Fibroblast of skin of right quadriceps (primary cell): Measurements from ENCODE around the gene PEX10.
"Not testable (repeated sequence)": the region's sequence is repeated elsewhere in the genome, so short reads cannot be mapped to it uniquely, and the experiment has no call there.

Experiments
- DNase-seq: peaks from one replicate; pipeline ENCODE4 v3.0.0-alpha.2; 2013

The PEX10 gene

GRCh38 chr1:2443277-2444137 lies 31.1 kb upstream of the PEX10 start:
- no peak for DNase-seq

GRCh38 chr1:2442661-2443060 lies 30.3 kb upstream of the PEX10 start:
- no peak for DNase-seq

- no peak for DNase-seq
Measured at GRCh38 chr1:2441746-2442145, 29.4 kb upstream of the PEX10 start.

GRCh38 chr1:2440346-2440745 lies 28.0 kb upstream of the PEX10 start:
- DNase-seq = not testable (repeated sequence)

GRCh38 chr1:2439369-2439768 lies 27.0 kb upstream of the PEX10 start:
- no peak for DNase-seq

- no peak for DNase-seq
Measured at GRCh38 chr1:2438641-2439040, 26.3 kb upstream of the PEX10 start.

- DNase-seq = no peak
Measured at GRCh38 chr1:2438038-2438437, 25.7 kb upstream of the PEX10 start.

GRCh38 chr1:2437617-2438016 lies 25.3 kb upstream of the PEX10 start:
- no peak for DNase-seq

- no peak for DNase-seq
Measured at GRCh38 chr1:2436876-2437275, 24.5 kb upstream of the PEX10 start.

- no peak for DNase-seq
Measured at GRCh38 chr1:2435746-2436355, 23.5 kb upstream of the PEX10 start.

GRCh38 chr1:2435091-2435490 lies 22.7 kb upstream of the PEX10 start:
- no peak for DNase-seq

GRCh38 chr1:2433936-2434655 lies 21.7 kb upstream of the PEX10 start:
- DNase-seq = no peak

GRCh38 chr1:2433196-2433595 lies 20.8 kb upstream of the PEX10 start:
- no peak for DNase-seq

- no peak for DNase-seq
Measured at GRCh38 chr1:2432441-2432844, 20.1 kb upstream of the PEX10 start.

- no peak for DNase-seq
Measured at GRCh38 chr1:2431518-2431917, 19.2 kb upstream of the PEX10 start.

- no peak for DNase-seq
Measured at GRCh38 chr1:2431103-2431502, 18.7 kb upstream of the PEX10 start.

GRCh38 chr1:2430592-2430973 lies 18.2 kb upstream of the PEX10 start:
- no peak for DNase-seq

- no peak for DNase-seq
Measured at GRCh38 chr1:2429780-2430591, 17.6 kb upstream of the PEX10 start.

- DNase-seq = no peak
Measured at GRCh38 chr1:2428490-2428889, 16.1 kb upstream of the PEX10 start.

- no peak for DNase-seq
Measured at GRCh38 chr1:2427976-2428375, 15.6 kb upstream of the PEX10 start.

GRCh38 chr1:2427051-2427450 lies 14.7 kb upstream of the PEX10 start:
- DNase-seq = no peak

GRCh38 chr1:2426540-2426939 lies 14.2 kb upstream of the PEX10 start:
- no peak for DNase-seq

GRCh38 chr1:2425892-2426291 lies 13.5 kb upstream of the PEX10 start:
- no peak for DNase-seq
